Endothelial cell of umbilical vein (primary cell): ENCODE measurements around the gene RAPGEF4. TPM values are rescaled to one million over a fixed set of nuclear protein-coding genes. Genes with fewer than 3 reads are reported as not detected.

Experiments
- BruUV-seq: library from RNA; stranded (reverse); fragments of 400-500 nt; replicated peaks from 2 replicates; lab custom pipeline; 2021; lab: Mats Ljungman, UMichigan
- CTCF ChIA-PET: fragments of 300-600, 350-600 bp; sonication (Branson Sonifier 250); formaldehyde crosslinking; loops from one replicate; lab custom pipeline; 2021; ENCODE audit warnings: antibody characterized with exemption, inconsistent platforms; lab: Charles Lee
- POLR2A ChIA-PET: fragments of 300-600, 350-600 bp; sonication (Branson Sonifier 250); formaldehyde crosslinking; loops from one replicate; lab custom pipeline; 2021; ENCODE audit warnings: antibody characterized with exemption, inconsistent platforms; lab: Charles Lee
- DNase-seq: peaks from one replicate; pipeline ENCODE4 v3.0.0-alpha.2; 2011; ENCODE audit warnings: low read depth, low spot score
- FAIRE-seq: peaks from 2 replicates; lab custom pipeline; 2011; peaks lifted over from hg19 to GRCh38; lab: Jason Lieb, UNC
- H2AFZ ChIP-seq: 2 replicates; pipeline ENCODE4 v1.6.0; 2012; ENCODE audit warnings: low read depth, low read length, control low read depth, inconsistent platforms
- H3K27ac ChIP-seq: 2 replicates; pipeline ENCODE4 v1.5.1; 2011; ENCODE audit warnings: low read depth, mild to moderate bottlenecking, control low read depth, low read length, moderate library complexity; ENCODE audit not compliant: insufficient read depth
- H3K27me3 ChIP-seq, 2 experiments: 2 replicates each; pipeline versions ENCODE4 v1.6.0 to v1.6.1; 2011; ENCODE audit warnings: low read length in 2 of 2, mixed read lengths in 1 of 2; ENCODE audit not compliant: control insufficient read depth in 2 of 2, insufficient read depth in 2 of 2
- H3K36me3 ChIP-seq, 2 experiments: 2 replicates in 1 of 2; 3 replicates in 1 of 2; pipeline ENCODE4 v1.5.1; 2011; ENCODE audit warnings: low read length in 2 of 2, mild to moderate bottlenecking in 1 of 2, moderate library complexity in 1 of 2; ENCODE audit not compliant: control insufficient read depth in 2 of 2, insufficient read depth in 2 of 2; ENCODE audit errors: extremely low read depth in 1 of 2
- H3K4me1 ChIP-seq: 3 replicates; pipeline ENCODE4 v1.5.1; 2011; ENCODE audit warnings: mild to moderate bottlenecking, low read length; ENCODE audit not compliant: control insufficient read depth, insufficient read depth; ENCODE audit errors: extremely low read depth
- H3K4me2 ChIP-seq: 2 replicates; pipeline ENCODE4 v1.6.1; 2011; ENCODE audit warnings: low read length, control low read depth, mixed read lengths; ENCODE audit not compliant: insufficient read depth
- H3K4me3 ChIP-seq, 3 experiments: fragments of 200-600 bp in 1 of 3; sonication (generic), shearing (Covaris generic) in 1 of 3; replicated peaks in 1 of 3; 2 replicates each; pipeline ENCODE4 v1.5.1; 2011 to 2016; ENCODE audit warnings: control low read depth in 3 of 3, low read length in 3 of 3, mild to moderate bottlenecking in 2 of 3, inconsistent platforms in 1 of 3, low read depth in 1 of 3, moderate library complexity in 1 of 3; ENCODE audit not compliant: insufficient read depth in 1 of 3
- H3K79me2 ChIP-seq: 2 replicates; pipeline ENCODE4 v1.6.0; 2012; ENCODE audit warnings: low read length, inconsistent platforms; ENCODE audit not compliant: control insufficient read depth, insufficient read depth
- H3K9ac ChIP-seq: replicated peaks from 2 replicates; pipeline ENCODE3; 2011; ENCODE audit warnings: low read length, control low read depth; ENCODE audit not compliant: insufficient read depth; ENCODE audit errors: extremely low read depth
- H3K9me1 ChIP-seq: replicated peaks from 3 replicates; pipeline ENCODE4 v1.6.0; 2011; ENCODE audit warnings: mild to moderate bottlenecking, low read length; ENCODE audit not compliant: control insufficient read depth, insufficient read depth; ENCODE audit errors: extremely low read depth
- H3K9me3 ChIP-seq: replicated peaks from 2 replicates; pipeline ENCODE4 v1.5.1; 2012; ENCODE audit warnings: low read length, inconsistent platforms; ENCODE audit not compliant: control insufficient read depth, insufficient read depth
- H4K20me1 ChIP-seq: replicated peaks from 2 replicates; pipeline ENCODE3; 2011; ENCODE audit warnings: mild to moderate bottlenecking, low read length; ENCODE audit not compliant: control insufficient read depth, insufficient read depth; ENCODE audit errors: extremely low read depth
- EZH2 ChIP-seq: IDR thresholded peaks from 2 replicates; pipeline ENCODE4 v1.6.1; 2012; ENCODE audit warnings: borderline replicate concordance, low read depth, mild to moderate bottlenecking, moderate library complexity, low read length, inconsistent platforms; ENCODE audit not compliant: severe bottlenecking
- FOS ChIP-seq: IDR thresholded peaks from 2 replicates; pipeline ENCODE4 v1.6.1; 2011; ENCODE audit warnings: mild to moderate bottlenecking, low read length, moderate library complexity, borderline replicate concordance; ENCODE audit not compliant: insufficient read depth
- GATA2 ChIP-seq: IDR thresholded peaks from 2 replicates; pipeline ENCODE4 v1.7.0; 2011; ENCODE audit warnings: low read depth, mild to moderate bottlenecking, moderate library complexity, mixed read lengths, low read length; ENCODE audit not compliant: insufficient read length, insufficient read depth
- JUN ChIP-seq: IDR thresholded peaks from 2 replicates; pipeline ENCODE4 v1.6.1; 2011; ENCODE audit warnings: borderline replicate concordance, low read depth; ENCODE audit not compliant: insufficient read length, insufficient read depth
- MYC ChIP-seq: IDR thresholded peaks from one replicate; pipeline ENCODE4 v1.6.1; 2011; ENCODE audit warnings: mild to moderate bottlenecking, low read depth, low read length
- POLR2A ChIP-seq: IDR thresholded peaks from 2 replicates; pipeline ENCODE4 v1.6.1; 2012; ENCODE audit warnings: low read depth, mild to moderate bottlenecking, control low read depth, low read length
- POLR2AphosphoS5 ChIP-seq: IDR thresholded peaks from 2 replicates; pipeline ENCODE4 v1.6.1; 2012; ENCODE audit warnings: low read depth, mild to moderate bottlenecking, control low read depth, low read length, moderate library complexity; ENCODE audit not compliant: insufficient read depth
- dilution Hi-C: fragments of 300-500 bp; cut with MboI; formaldehyde crosslinking; loops from one replicate; pipeline ENCODE4 v1.15.0; 2019; ENCODE audit warnings: low sequenced_read_pairs; ENCODE audit not compliant: extremely low pct_ligation_motif_present
- intact Hi-C: fragments of 100-400 bp; cut with micrococcal nuclease; formaldehyde crosslinking; loops from one replicate; pipeline ENCODE4 v1.10.0; 2022
- polyA plus RNA-seq, 4 experiments: library from polyadenylated mRNA; depleted of rRNA in 3 of 4; stranded (reverse) in 3 of 4; unstranded in 1 of 4; fragments of >200 nt; gene quantifications; 2 replicates each; pipeline versions ENCODE4 v1.2.1 to v1.2.3, GENCODE V29; 2011 to 2012; ENCODE audit warnings: missing spikeins in 1 of 4
- total RNA-seq: library from RNA; stranded (reverse); gene quantifications from 2 replicates; pipeline ENCODE4 v1.2.3, GENCODE V29; 2021
- TF ChIP-seq, protein P1 (sequence below): IDR thresholded peaks from 2 replicates; pipeline ENCODE4 v1.6.1; 2011; ENCODE audit not compliant: insufficient read depth, insufficient read length
- TF ChIP-seq, protein P2 (sequence below), 2 donors: IDR thresholded peaks; 1 replicate in 1 of 2; 2 replicates in 1 of 2; pipeline ENCODE4 v1.5.1; 2011; ENCODE audit warnings: low read length in 2 of 2, mild to moderate bottlenecking in 2 of 2, moderate library complexity in 2 of 2, control low read depth in 1 of 2, inconsistent platforms in 1 of 2, low read depth in 1 of 2; ENCODE audit not compliant: insufficient read depth in 1 of 2; ENCODE audit errors: extremely low read depth in 1 of 2

Gene RAPGEF4
- total and polyA plus RNA-seq, 2 donors (not counting 3 experiments of a cell fraction or from before 2014, with no cell fraction given), result 7.2 to 9.2 TPM

DNA sequence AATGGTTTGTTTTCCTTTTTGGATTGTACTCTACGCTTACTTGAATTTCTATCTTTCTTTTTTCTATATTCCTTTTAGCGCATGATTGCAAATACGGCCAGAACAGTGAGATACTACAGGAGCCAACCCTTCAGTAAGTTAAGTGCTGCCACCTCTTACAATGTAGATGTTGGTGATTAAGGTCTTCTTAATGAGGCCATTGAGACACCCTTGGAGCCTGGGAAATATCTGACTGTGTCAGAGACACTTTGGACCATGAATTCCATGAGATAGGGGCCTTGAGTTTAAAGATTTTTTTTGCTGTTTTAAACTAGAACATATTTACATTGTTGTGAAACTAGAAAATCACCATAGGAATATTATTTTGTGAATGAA, 312.9 kb downstream of the RAPGEF4 start:
- BruUV-seq, result TSS peak; percentile 82
- Histone ChIP-seq H3K9ac (no peak overlapping the region), H3K4me3 (no peak overlapping the region), H3K4me1 (peaks cover 18% of the 10 kb centered on the region), H4K20me1 (no peaks in the 10 kb centered on the region), H3K9me3 (no peaks in the 10 kb centered on the region), H3K9me1 (no peaks in the 10 kb centered on the region), H3K27ac (peak overlapping the region; percentile 70), H3K4me2 (peak overlapping the region; percentile 71), H3K27me3 (no peaks in the 10 kb centered on the region), H3K36me3 (peaks cover 0 to 3% of the 10 kb centered on the region in 2 experiments), H2AFZ (peak overlapping the region; percentile 10), H3K79me2 (no peaks in the 10 kb centered on the region)
- dilution Hi-C loops (no loop called here), intact Hi-C loops (no loop called here)
- TF ChIP-seq, protein P1, sequence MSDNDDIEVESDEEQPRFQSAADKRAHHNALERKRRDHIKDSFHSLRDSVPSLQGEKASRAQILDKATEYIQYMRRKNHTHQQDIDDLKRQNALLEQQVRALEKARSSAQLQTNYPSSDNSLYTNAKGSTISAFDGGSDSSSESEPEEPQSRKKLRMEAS, result no peak
- TF ChIP-seq, protein P2, sequence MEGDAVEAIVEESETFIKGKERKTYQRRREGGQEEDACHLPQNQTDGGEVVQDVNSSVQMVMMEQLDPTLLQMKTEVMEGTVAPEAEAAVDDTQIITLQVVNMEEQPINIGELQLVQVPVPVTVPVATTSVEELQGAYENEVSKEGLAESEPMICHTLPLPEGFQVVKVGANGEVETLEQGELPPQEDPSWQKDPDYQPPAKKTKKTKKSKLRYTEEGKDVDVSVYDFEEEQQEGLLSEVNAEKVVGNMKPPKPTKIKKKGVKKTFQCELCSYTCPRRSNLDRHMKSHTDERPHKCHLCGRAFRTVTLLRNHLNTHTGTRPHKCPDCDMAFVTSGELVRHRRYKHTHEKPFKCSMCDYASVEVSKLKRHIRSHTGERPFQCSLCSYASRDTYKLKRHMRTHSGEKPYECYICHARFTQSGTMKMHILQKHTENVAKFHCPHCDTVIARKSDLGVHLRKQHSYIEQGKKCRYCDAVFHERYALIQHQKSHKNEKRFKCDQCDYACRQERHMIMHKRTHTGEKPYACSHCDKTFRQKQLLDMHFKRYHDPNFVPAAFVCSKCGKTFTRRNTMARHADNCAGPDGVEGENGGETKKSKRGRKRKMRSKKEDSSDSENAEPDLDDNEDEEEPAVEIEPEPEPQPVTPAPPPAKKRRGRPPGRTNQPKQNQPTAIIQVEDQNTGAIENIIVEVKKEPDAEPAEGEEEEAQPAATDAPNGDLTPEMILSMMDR (IDR thresholded peaks at IDR 0.05; ENCODE audit: extremely low read depth in 1 of 2, insufficient read depth in 1 of 2, low read depth in 1 of 2, low read length in 2 of 2), result no peak
- TF ChIP-seq POLR2AphosphoS5 (no peak), MYC (no peak), JUN (no peak), GATA2 (no peak), FOS (no peak), EZH2 (no peak), POLR2A (no peak)
- DNase-seq (no peak), FAIRE-seq (no peak)
- ChIA-PET CTCF (interaction anchor here (1.6 to 3.3 kb wide), 3 partner anchors 20 to 163 kb away, joined by 3 to 12 read pairs (median 7); no protein-coding TSS in a partner anchor), POLR2A (no interaction called here)
